GM12873 (cell line): ENCODE measurements around the gene MGAT5.

ENCODE experiments used
- CTCF ChIP-seq: IDR thresholded peaks from 2 replicates; pipeline ENCODE4 v1.5.1; 2012; ENCODE audit warnings: low read depth, mild to moderate bottlenecking, moderate library complexity, low read length, control low read depth; ENCODE audit not compliant: insufficient read depth; ENCODE audit errors: missing control alignments

The MGAT5 gene

DNA sequence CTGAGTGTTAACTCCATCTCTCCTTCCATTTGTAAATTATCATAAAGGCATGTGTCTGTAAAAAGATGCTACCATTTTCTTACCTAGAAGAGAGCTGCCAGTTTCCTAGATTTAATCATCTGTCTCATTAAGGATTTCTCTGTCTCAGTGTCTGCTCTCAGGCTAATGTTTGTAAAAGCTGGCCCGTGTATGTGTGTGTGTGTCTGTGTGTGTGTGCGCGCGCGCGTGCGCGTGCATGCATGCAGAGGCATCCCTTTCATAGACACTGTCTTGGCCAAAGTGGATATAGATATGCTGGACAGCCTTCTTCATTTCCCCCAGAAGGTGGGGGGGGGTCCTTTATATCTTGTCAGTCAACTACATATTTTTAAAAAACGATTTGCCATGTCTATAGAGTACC, 18.9 kb downstream of the MGAT5 start:
- no peak for TF ChIP-seq CTCF

GRCh38 chr2:134273256-134273983, 19.5 kb downstream of the MGAT5 start:
- TF ChIP-seq CTCF, result no peak

DNA sequence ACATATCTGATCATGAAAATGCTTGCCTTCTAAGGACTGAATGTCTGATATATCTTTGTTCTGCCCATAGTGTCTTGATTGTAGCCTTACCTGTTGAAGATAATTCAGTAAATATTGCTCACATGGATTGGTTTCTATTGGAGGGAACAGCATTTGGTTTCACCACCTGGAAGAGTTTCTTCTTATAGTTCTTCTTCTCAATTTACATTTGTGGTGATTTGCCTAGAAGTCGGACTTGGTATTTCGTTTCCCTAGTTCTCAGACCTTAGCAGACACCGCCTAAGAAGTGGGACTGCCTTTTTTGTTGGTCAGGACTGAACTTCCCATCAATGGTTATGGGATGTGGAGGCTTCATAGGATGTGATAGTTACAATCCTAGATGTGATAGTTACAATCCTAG, 20.2 kb downstream of the MGAT5 start:
- TF ChIP-seq CTCF, result no peak

GRCh38 chr2:134275058-134275862, 21.4 kb downstream of the MGAT5 start:
- no peak for TF ChIP-seq CTCF

DNA sequence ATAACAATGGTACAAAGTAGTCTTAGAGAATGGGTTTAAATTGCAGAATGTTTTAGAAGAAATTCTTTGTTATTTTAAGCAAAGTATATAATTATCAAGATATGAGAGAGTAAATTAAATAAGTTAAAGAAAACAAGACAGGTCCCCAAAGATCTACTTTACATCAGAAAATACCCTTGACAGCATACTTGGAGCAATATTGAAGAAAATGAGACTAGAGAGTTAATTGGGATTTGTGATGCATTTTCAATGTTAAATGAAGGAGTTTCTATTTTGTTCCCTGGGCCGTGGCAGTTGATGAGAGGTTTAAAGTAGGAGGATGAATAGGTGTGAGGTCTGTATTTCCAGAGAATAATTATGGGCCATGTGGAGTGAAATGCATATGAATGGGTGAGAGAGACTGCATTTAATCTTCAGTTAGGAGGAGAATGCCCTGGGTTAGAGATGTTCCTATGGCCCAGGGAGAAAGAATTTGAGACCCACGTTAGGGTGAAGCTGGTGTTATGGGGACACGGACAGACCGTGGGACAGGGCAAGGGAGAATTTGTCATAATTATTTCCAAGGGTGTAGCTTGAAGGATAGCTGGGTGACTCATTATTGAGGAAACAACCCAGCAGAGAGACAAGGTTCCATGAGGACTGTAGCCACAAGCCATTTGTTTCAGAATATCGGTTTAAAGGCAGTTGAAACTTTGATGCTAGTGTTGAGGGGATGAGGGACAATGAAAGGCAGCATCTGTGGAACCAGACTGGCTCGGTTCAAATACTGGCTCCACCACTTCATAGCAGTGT, 22.7 kb downstream of the MGAT5 start:
- TF ChIP-seq CTCF, result no peak

DNA sequence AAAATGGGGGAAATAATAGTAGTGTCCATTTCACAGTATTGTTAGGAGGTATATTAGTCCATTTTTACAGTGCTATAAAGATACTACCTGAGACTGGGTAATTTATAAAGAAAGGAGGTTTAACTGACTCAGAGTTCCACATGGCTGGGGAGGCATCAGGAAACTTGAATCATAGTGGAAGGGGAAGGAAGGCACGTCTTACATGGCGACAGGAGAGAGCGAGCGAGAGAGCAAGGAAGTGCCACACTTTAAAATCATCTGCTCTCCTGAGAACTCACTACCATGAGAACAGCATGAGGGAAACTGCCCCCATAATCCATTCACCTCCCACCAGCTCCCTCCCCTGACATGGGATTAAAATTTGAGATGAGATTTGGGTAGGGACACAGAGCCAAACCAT, 23.4 kb downstream of the MGAT5 start:
- TF ChIP-seq CTCF, result no peak

DNA sequence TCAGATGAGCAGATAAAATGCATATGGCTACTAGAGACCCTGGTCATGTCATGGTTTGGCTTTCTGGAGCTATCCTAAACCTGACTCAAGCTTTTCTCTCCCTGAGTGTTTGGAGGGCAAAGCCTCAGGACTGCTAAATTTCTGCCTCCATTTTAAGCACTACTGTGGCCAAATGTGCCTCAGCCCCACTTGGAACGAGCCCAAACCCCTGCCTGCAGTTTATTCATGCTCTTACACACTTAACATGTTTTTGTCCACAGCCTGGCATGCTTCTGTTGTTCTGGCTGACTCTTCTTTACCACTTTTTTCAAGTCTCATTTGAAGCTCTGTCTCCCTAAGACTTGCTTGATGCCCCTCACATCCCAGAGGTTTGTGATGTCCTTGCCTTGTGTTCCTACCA, 24.7 kb downstream of the MGAT5 start:
- no peak for TF ChIP-seq CTCF
